HT1080 (cell line): ENCODE results near the gene NDEL1. TPM values are rescaled to one million over a fixed set of nuclear protein-coding genes. Genes with fewer than 3 reads are reported as not detected.

ENCODE experiments used
- DNase-seq: peaks from one replicate; pipeline ENCODE4 v3.0.0-alpha.2; 2015; ENCODE audit warnings: low read depth
- total RNA-seq: library from RNA; depleted of rRNA; stranded (reverse); fragments of >200 nt; shearing (Covaris generic); gene quantifications from 2 replicates; pipeline ENCODE4 v1.2.3, GENCODE V29; 2014

Gene NDEL1
- total RNA-seq, 1 experiment from 2014 or later: 35.4 TPM

- no peak for DNase-seq
Observed at GRCh38 chr17:8455665-8456209, 20.1 kb downstream of the NDEL1 start.

- DNase-seq: no peak
Observed at GRCh38 chr17:8458128-8458527, 22.4 kb downstream of the NDEL1 start.

DNA sequence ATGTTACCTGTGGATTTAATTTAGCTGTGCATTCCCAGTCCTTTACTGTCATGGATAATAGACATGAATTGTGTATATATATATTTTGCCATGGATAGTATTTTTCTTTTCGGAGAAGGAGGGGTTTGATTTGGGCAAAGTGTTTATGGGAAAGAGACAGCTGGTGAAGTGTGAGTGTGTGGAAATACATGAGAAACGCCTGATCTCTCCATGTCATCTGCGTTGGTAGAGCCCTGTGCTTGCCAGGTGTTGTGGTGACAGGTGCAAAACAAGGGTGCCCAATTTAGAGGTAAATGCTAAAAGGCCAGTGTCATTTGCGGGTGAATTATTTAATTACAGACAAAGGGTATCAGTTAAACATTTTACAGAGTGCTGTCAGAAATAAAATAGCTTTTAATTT is 23.4 kb downstream of the NDEL1 start:
- no peak for DNase-seq

- no peak for DNase-seq
Observed at GRCh38 chr17:8459831-8460230, 24.1 kb downstream of the NDEL1 start.

DNA sequence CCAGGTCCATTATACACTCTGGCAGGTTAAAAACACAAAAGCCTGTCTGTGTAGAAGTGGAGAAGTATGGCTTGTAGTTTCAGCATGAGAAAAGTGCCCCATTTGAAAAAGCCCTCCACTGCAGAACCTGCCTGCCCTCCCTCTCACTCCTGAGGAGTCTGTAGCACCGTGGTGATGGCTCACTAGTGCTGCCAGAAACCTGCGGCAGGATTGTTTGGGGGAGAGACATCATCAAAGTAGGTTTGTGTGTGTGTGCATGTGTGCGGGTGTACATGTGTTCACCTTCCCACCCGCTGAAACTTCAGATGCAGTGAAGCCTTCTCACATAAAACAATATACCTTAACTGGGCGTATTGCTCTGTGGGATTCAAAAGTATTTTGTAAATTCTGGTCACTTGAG is 26.9 kb downstream of the NDEL1 start:
- DNase-seq: no peak

DNA sequence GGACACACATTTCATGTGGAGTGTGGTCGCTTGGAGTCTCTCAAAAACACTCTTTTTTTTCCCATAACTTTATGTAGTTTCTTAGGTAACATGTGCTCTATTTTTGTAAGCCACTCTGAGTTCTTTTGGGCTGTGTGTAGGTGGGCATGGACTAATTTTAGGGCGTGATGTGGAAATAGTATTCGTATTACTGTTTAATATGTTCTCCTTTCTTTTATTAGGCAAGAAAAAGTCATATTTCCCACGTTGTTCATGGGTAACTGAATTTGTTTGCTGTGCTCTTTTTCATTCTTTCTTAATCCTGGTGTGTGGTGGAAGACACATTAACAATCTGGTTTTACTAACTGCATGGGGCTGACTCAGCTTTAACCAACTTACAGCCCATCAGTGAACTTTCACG is 27.4 kb downstream of the NDEL1 start:
- no peak for DNase-seq

- DNase-seq: no peak
Observed at GRCh38 chr17:8464941-8465340, 29.3 kb downstream of the NDEL1 start.

GRCh38 chr17:8465356-8465755 is 29.7 kb downstream of the NDEL1 start:
- no peak for DNase-seq

GRCh38 chr17:8465759-8466158 is 30.1 kb downstream of the NDEL1 start:
- DNase-seq: no peak

DNA sequence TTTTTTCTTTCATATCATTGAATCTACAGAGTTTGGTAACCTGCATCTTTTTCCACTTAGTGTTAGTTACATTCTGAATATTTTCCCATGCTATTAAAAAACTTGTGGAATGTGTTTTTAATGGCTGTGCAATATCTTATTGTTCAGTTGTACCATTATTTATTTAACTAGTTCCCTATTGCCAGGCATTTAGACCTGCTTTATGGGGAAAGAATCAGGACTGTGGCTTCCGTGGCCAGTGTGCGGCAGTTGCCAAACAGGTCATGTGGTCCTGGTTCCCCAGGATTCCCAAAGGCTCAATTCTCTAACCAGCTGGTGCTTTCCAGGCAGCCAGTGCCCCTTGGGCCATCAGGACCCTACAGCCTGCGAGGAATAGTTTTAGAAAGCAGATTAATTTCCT is 30.8 kb downstream of the NDEL1 start:
- DNase-seq: no peak

DNA sequence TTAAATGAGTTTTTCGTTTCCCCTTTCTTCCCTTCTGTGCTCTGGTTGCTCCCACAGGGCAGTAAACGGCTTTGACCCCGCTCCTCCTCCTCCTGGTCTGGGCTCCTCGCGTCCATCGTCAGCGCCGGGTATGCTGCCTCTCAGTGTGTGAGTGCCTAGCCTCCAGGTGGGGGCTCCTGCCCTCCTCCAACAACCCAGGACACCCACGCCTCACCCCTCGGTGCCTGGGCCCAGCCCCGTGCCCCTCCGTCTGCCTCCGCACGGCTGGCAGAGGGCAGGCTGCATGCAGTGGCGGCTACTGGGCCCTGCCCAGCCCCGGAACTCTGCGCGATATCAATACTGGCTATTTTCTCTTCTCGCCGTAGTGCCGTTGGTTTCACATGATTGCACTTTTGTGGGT is 31.2 kb downstream of the NDEL1 start:
- no peak for DNase-seq

GRCh38 chr17:8467527-8467926 is 31.8 kb downstream of the NDEL1 start:
- DNase-seq: no peak

GRCh38 chr17:8468127-8468526 is 32.4 kb downstream of the NDEL1 start:
- DNase-seq: no peak

DNA sequence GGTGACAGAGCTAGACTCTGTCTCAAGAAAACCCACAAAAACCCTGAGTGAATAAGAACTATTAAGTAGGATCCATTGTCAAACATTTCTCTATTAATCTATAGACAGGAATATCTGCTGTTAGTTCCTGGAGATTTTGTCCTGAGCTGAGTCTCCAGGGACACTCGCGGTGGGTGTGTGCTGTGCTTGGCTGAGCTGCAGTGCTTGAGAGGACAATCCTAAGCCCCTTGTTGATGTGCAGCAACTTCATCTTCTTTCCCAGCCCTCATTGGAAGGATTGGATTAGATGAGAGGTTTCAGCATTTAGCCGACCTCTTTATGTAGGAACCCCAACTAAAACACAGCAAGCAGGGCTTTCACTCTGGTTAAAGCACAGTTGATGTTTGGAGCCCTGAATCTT is 33.3 kb downstream of the NDEL1 start:
- DNase-seq: no peak

GRCh38 chr17:8469964-8470363 is 34.3 kb downstream of the NDEL1 start:
- no peak for DNase-seq

DNA sequence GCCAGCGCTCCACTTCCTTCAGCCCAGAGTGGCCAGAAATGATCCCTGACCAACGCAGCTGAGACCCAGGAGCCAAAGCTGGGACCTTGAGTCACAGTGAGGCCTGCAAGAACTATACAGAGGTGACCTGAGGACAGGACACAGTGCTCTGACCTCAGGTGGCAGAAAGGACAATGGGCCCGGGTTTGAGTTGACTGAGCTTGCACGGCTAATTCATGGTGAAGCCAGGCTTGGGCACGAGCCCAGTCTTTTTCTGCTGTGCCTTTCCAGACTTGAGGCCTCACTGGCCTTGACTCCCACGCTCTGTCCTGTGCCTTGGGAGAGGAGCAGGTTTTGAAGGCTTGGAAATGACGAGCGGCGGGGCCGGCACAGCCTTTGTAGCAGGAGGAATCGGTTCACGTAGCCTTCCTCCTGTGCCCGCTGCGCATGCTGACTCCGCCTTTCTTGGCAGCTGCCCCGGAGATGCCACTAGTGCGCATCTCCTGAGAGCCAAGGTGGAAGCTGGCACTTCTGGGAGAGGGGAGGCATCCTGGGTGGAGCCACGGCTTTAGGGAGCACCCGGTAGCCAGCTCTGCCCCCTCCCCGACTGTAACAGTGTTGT is 34.9 kb downstream of the NDEL1 start:
- no peak for DNase-seq

- DNase-seq: no peak
Observed at GRCh38 chr17:8472663-8473062, 37.0 kb downstream of the NDEL1 start.

DNA sequence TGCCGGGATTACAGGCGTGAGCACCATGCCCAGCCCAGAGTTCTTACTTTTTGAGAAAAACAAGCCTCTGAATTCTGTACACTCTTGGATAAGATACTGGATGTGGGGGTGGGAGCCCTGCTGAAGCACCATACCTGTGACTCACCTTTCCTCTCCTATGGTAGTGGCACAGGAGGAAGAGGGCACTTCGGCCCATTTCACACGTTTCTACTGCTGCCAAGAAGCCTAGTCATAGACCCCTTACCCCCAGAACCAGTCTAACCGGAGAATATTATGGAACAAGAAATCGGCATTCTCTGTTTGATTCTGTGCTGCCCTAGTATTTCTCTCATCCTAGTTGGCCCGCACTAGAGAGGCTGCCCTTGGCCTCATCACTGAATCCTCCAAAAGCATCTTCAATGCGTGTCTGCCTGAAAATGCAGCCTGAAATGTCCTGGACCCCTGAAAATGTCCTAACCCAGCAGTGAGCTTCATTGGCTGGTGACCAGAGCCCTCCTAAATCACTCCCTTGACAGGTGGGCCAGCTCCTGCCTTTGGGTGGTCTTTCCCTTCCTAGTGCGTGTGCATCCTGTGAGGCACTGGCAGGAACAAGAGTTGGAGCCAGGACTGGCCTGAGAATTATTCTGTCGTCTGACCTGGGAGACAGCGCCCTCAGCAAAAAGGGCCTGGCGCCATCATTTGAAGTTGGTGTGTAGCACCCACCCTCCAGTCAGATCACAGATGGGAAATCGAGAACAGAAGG is 37.9 kb downstream of the NDEL1 start:
- DNase-seq: no peak

DNA sequence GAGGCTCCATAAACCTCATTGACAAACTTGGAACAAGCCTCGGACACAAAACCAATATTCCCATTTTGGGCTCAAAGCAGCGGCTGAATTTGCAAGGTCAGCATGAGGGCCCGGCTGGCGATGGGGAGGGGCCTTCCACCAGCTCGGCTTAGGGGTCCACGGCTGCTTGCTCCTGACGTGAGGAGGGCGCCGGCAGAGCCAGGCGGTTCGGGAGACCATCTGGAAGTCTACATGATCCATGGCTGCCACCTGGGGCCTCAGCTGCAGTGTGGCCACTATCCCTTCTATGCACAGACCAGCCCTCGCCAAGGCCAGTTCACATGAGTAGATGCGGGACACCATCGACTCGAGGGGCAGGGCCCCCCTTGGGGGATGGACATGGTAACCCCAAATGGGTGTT is 39.1 kb downstream of the NDEL1 start:
- no peak for DNase-seq

DNA sequence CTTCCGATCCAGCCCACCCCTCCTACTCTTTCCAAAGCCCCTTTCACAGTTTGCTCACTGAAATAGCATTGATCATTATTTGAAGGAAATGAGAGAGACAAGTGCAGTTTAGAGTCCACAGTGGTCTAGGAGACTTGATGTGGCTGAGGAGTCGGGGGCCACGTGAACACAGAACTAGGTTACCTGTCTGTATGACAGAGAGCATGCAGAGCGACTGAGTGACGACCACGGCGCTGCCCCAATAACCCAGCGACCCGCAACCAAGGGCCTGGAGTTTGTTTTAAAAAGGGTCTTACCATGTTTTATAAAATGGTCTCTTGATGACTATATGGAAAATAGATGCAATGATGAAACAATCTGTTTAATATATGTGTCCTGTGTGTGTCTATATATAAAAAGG is 39.5 kb downstream of the NDEL1 start:
- no peak for DNase-seq

DNA sequence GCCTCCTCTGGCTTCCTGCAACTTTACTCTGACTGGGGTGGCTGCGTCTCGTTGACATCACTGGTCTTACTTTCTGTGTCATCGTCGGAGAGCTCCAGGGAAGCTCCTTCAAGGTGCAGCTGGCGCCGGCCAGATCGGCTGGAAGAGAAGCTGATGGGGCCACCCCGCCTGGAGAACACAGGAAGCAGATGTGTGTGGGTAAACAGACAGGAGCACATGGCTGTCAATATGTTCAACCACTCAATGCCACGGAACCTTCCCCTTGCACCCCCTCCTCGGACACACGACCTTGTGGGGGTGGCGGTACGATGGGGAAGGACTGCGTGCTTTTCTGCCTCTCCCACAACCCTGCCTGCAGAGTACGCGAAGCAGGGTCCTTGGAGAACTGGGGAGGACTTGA is 40.1 kb downstream of the NDEL1 start:
- DNase-seq: no peak

DNA sequence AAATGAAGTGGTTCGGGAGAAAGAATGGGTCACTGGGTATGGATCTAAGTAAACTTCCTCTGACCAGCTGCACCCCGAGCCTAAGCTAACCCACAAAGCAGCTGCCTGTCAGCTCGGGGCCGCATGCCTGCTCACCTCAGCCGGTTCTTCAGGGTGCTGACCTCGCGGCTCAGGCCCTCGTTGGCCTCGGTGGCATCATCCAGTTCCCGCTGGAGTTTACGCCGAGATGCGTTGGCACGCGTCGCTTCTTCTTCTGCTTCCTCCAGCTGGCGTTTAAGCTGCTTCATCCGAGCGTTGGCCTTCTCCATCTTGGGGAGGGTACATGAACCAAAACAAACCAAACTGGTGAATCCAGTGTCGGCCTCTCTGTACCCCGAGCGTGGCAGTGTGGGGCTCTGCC is 41.1 kb downstream of the NDEL1 start:
- DNase-seq: no peak

DNA sequence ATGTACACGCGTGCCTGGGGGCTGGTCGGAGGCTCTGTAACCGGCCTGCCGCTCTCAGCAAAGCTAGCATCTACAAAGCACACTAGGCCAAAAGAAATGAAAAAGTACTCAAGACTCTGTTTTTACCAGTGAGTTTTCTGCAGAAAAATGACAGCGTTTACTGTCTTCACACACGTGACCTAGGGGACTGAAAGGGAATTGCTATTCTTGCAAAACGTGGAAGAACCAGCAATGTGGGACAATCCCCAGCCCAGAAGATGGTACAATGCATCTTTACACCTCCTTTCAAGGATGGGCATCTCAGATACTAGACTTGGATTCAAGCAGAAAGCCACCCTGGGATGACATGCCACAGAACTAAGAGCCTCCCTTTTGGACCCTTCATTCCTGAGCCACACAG is 41.5 kb downstream of the NDEL1 start:
- DNase-seq: no peak
